IMR-90 (cell line): ENCODE results near the gene CST9. TPM values are rescaled to one million over a fixed set of nuclear protein-coding genes. Genes with fewer than 3 reads are reported as not detected.

ENCODE experiments used
- ATAC-seq: fragments of 200-7000 bp; cut with Tn5 transposase; 2 replicates; pipeline ENCODE4 v1.9.1; 2020; ENCODE audit warnings: low read depth, mild to moderate bottlenecking, moderate library complexity
- BruUV-seq: library from RNA; stranded (reverse); fragments of 400-500 nt; replicated peaks from 2 replicates; lab custom pipeline; 2021; lab: Mats Ljungman, UMichigan
- CTCF ChIA-PET: fragments of 300-600 bp; formaldehyde crosslinking; extraction: SDS; loops from one replicate; lab custom pipeline; 2021; ENCODE audit warnings: antibody characterized with exemption; lab: Yijun Ruan, JAX
- POLR2A ChIA-PET: fragments of 300-600 bp; sonication (Branson Sonifier 250); formaldehyde crosslinking; loops from one replicate; lab custom pipeline; 2022; ENCODE audit warnings: antibody characterized with exemption; ENCODE audit not compliant: unreplicated experiment; lab: Charles Lee
- DNase-seq: peaks from one replicate; pipeline ENCODE4 v3.0.0; 2013
- H2AFZ ChIP-seq: replicated peaks from 2 replicates; pipeline ENCODE3; 2013; ENCODE audit warnings: low read length, mild to moderate bottlenecking; ENCODE audit not compliant: poor library complexity
- H2AK5ac ChIP-seq: 2 replicates; pipeline ENCODE4 v1.6.1; 2013; ENCODE audit warnings: low read depth, low read length, inconsistent platforms
- H2AK9ac ChIP-seq: replicated peaks from 2 replicates; pipeline ENCODE3; 2013; ENCODE audit warnings: mild to moderate bottlenecking, low read depth, low read length, moderate library complexity; ENCODE audit not compliant: poor library complexity
- H2BK120ac ChIP-seq: 2 replicates; pipeline ENCODE4 v1.6.1; 2013; ENCODE audit warnings: low read depth, low read length, inconsistent platforms
- H2BK15ac ChIP-seq: 3 replicates; pipeline ENCODE4 v1.6.1; 2013; ENCODE audit warnings: low read depth, low read length, inconsistent platforms
- H2BK20ac ChIP-seq: 2 replicates; pipeline ENCODE4 v1.6.1; 2013; ENCODE audit warnings: low read depth, mild to moderate bottlenecking, inconsistent platforms, low read length, moderate library complexity
- H2BK5ac ChIP-seq: 2 replicates; pipeline ENCODE4 v1.6.1; 2013; ENCODE audit warnings: mild to moderate bottlenecking, low read depth, low read length, inconsistent platforms; ENCODE audit not compliant: poor library complexity, severe bottlenecking
- H3K14ac ChIP-seq: replicated peaks from 2 replicates; pipeline ENCODE4 v1.6.1; 2013; ENCODE audit warnings: low read depth, low read length, inconsistent platforms
- H3K18ac ChIP-seq: 2 replicates; pipeline ENCODE4 v1.6.1; 2013; ENCODE audit warnings: low read depth, low read length, control low read depth
- H3K23ac ChIP-seq: 2 replicates; pipeline ENCODE4 v1.6.1; 2013; ENCODE audit warnings: low read depth, low read length, inconsistent platforms
- H3K27ac ChIP-seq: 2 replicates; pipeline ENCODE4 v1.5.1; 2013; ENCODE audit warnings: mild to moderate bottlenecking, control low read depth, low read length; ENCODE audit not compliant: insufficient read depth
- H3K27me3 ChIP-seq: 2 replicates; pipeline ENCODE4 v1.6.1; 2013; ENCODE audit warnings: low read length; ENCODE audit not compliant: control insufficient read depth, insufficient read depth
- H3K36me3 ChIP-seq: 2 replicates; pipeline ENCODE4 v1.6.1; 2013; ENCODE audit warnings: low read length, mixed read lengths; ENCODE audit not compliant: control insufficient read depth, insufficient read depth
- H3K4ac ChIP-seq: 2 replicates; pipeline ENCODE4 v1.6.1; 2013; ENCODE audit warnings: low read depth, low read length, inconsistent platforms
- H3K4me1 ChIP-seq: 2 replicates; pipeline ENCODE4 v1.6.1; 2013; ENCODE audit warnings: low read length, mixed read lengths; ENCODE audit not compliant: control insufficient read depth, insufficient read depth
- H3K4me2 ChIP-seq: 2 replicates; pipeline ENCODE4 v1.6.1; 2013; ENCODE audit warnings: low read depth, mild to moderate bottlenecking, control low read depth, low read length, moderate library complexity
- H3K4me3 ChIP-seq: 2 replicates; pipeline ENCODE4 v1.5.1; 2013; ENCODE audit warnings: low read depth, mild to moderate bottlenecking, control low read depth, low read length, moderate library complexity; ENCODE audit not compliant: insufficient read depth
- H3K56ac ChIP-seq: 2 replicates; pipeline ENCODE4 v1.6.1; 2013; ENCODE audit warnings: low read length, inconsistent platforms; ENCODE audit not compliant: insufficient read depth; ENCODE audit errors: extremely low read depth
- H3K79me1 ChIP-seq, 2 experiments: 2 replicates each; pipeline ENCODE4 v1.6.1; 2013; ENCODE audit warnings: low read length in 2 of 2, inconsistent platforms in 1 of 2, low read depth in 1 of 2
- H3K9ac ChIP-seq: 2 replicates; pipeline ENCODE4 v1.6.1; 2013; ENCODE audit warnings: low read depth, low read length, control low read depth
- H3K9me1 ChIP-seq: 2 replicates; pipeline ENCODE4 v1.6.1; 2013; ENCODE audit warnings: low read length, inconsistent platforms; ENCODE audit not compliant: insufficient read depth
- H3K9me3 ChIP-seq: 2 replicates; pipeline ENCODE4 v1.6.1; 2013; ENCODE audit warnings: low read length; ENCODE audit not compliant: control insufficient read depth, insufficient read depth
- H4K20me1 ChIP-seq: 2 replicates; pipeline ENCODE4 v1.6.1; 2013; ENCODE audit warnings: low read length, inconsistent platforms; ENCODE audit not compliant: insufficient read depth
- H4K5ac ChIP-seq: 2 replicates; pipeline ENCODE4 v1.6.1; 2013; ENCODE audit warnings: mild to moderate bottlenecking, low read depth, low read length, control low read depth
- H4K8ac ChIP-seq, 2 experiments: 2 replicates each; pipeline ENCODE4 v1.6.1; 2013; ENCODE audit warnings: low read depth in 2 of 2, low read length in 2 of 2, control low read depth in 1 of 2, inconsistent platforms in 1 of 2
- H4K91ac ChIP-seq: 2 replicates; pipeline ENCODE4 v1.6.1; 2013; ENCODE audit warnings: low read depth, low read length, inconsistent platforms; ENCODE audit not compliant: insufficient read depth
- CHD1 ChIP-seq: IDR thresholded peaks from 2 replicates; pipeline ENCODE4 v1.6.1; 2012; ENCODE audit warnings: low read depth, low read length, improper control_type of control experiment
- MXI1 ChIP-seq: IDR thresholded peaks from 2 replicates; pipeline ENCODE4 v1.6.1; 2012; ENCODE audit warnings: low read depth, mild to moderate bottlenecking, low read length, moderate library complexity, borderline replicate concordance
- POLR2A ChIP-seq: IDR thresholded peaks from 2 replicates; pipeline ENCODE4 v1.6.1; 2012; ENCODE audit warnings: mild to moderate bottlenecking, low read depth, low read length
- RAD21 ChIP-seq: IDR thresholded peaks from 2 replicates; pipeline ENCODE4 v1.6.1; 2012; ENCODE audit warnings: low read length, improper control_type of control experiment
- RFX5 ChIP-seq: IDR thresholded peaks from 2 replicates; pipeline ENCODE4 v1.8.0; 2012; ENCODE audit warnings: low read depth, mild to moderate bottlenecking, low read length, moderate library complexity
- USF2 ChIP-seq: fragments of 150-350 bp; IDR thresholded peaks from 2 replicates; pipeline ENCODE4 v1.6.1; 2017; ENCODE audit warnings: mild to moderate bottlenecking, antibody characterized with exemption, low read length, low read depth
- WGBS, 2 experiments: methylation state at CpG; one replicate each; pipeline versions ENCODE4 v1.1.5 to v1.1.7; 2013; ENCODE audit warnings: missing lambda C conversion rate in 2 of 2; ENCODE audit not compliant: insufficient read length in 1 of 2; ENCODE audit errors: extremely low coverage in 2 of 2; 5-methylcytosine and 5-hydroxymethylcytosine counted together
- dilution Hi-C: fragments of 300-500 bp; cut with HindIII; formaldehyde crosslinking; loops from one replicate; pipeline ENCODE4 v1.14.3; 2018; ENCODE audit warnings: low sequenced_read_pairs; ENCODE audit not compliant: unreplicated experiment
- in situ Hi-C: fragments of 300-500 bp; cut with MboI; formaldehyde crosslinking; loops from 3 replicates; pipeline ENCODE4 v1.14.3; 2019; ENCODE audit warnings: low sequenced_read_pairs, inconsistent platforms, mixed read lengths
- intact Hi-C: fragments of 100-400 bp; cut with micrococcal nuclease; formaldehyde crosslinking; loops from 2 replicates; pipeline ENCODE4 v1.10.0; 2022
- polyA plus RNA-seq, 3 experiments: library from polyadenylated mRNA; depleted of rRNA; stranded (reverse); fragments of >200 nt; gene quantifications; 2 replicates each; pipeline ENCODE4 v1.2.3, GENCODE V29; 2012; ENCODE audit warnings: low replicate concordance in 1 of 3
- total RNA-seq: library from RNA; depleted of rRNA; stranded (reverse); fragments of >200 nt; gene quantifications from 2 replicates; pipeline ENCODE4 v1.2.3, GENCODE V29; 2012

The CST9 gene
- total and polyA plus RNA-seq, 2 of the 4 experiments (the other 2 are of a cell fraction), result not detected

GRCh38 chr20:23584434-23585199 is 21.1 kb downstream of the CST9 start:
- H3K4me2 ChIP-seq, result no peak overlapping the region
- H3K9ac ChIP-seq, result no peak overlapping the region
- no peaks in the 10 kb centered on the region for H3K9me3 ChIP-seq
- no peaks in the 10 kb centered on the region for H3K36me3 ChIP-seq
- H3K14ac ChIP-seq, result no peak overlapping the region
- no peaks in the 10 kb centered on the region for H3K9me1 ChIP-seq
- H2BK5ac ChIP-seq, result no peak overlapping the region
- no peak overlapping the region for H3K56ac ChIP-seq
- intact Hi-C loops, result no loop called here
- H2AK5ac ChIP-seq, result no peak overlapping the region
- H3K79me1 ChIP-seq, result no peaks in the 10 kb centered on the region
- CTCF ChIA-PET, result no interaction called here
- no CpG with 5 or more reads among the region's 5 CpGs for WGBS, 2 experiments
- no peak overlapping the region for H3K4ac ChIP-seq
- H3K27me3 ChIP-seq, result peaks cover 2% of the 10 kb centered on the region
- no peak overlapping the region for H2BK120ac ChIP-seq
- in situ Hi-C loops, result no loop called here
- H3K18ac ChIP-seq, result no peak overlapping the region
- no peak overlapping the region for H4K91ac ChIP-seq
- POLR2A ChIA-PET, result no interaction called here
- H4K8ac ChIP-seq, result no peak overlapping the region
- no peak overlapping the region for H2BK15ac ChIP-seq
- no TSS peak for BruUV-seq
- DNase-seq (no peak), ATAC-seq (no peak)
- H3K4me3 ChIP-seq, result no peak overlapping the region
- H4K20me1 ChIP-seq, result no peaks in the 10 kb centered on the region
- no peak overlapping the region for H2AK9ac ChIP-seq
- no peak overlapping the region for H2BK20ac ChIP-seq
- H4K5ac ChIP-seq, result no peak overlapping the region
- no peak for TF ChIP-seq USF2
- no peak for TF ChIP-seq RFX5
- TF ChIP-seq RAD21, result no peak
- no peak for TF ChIP-seq CHD1
- no peak for TF ChIP-seq MXI1
- TF ChIP-seq POLR2A, result no peak
- H3K23ac ChIP-seq, result no peak overlapping the region
- H2AFZ ChIP-seq, result no peak overlapping the region
- H3K27ac ChIP-seq, result no peak overlapping the region
- dilution Hi-C loops, result no loop called here
- H3K4me1 ChIP-seq, result no peaks in the 10 kb centered on the region
